ENCODE measurements around the gene GAS7. TPM values are rescaled to one million over a fixed set of nuclear protein-coding genes. Genes with fewer than 3 reads are reported as not detected.

Gene GAS7
- total and polyA plus RNA-seq, 9 of the 15 experiments (the other 6 are each of a cell fraction or from before 2014, with no cell fraction given): 0.11 to 0.33 TPM; not detected in 7

DNA sequence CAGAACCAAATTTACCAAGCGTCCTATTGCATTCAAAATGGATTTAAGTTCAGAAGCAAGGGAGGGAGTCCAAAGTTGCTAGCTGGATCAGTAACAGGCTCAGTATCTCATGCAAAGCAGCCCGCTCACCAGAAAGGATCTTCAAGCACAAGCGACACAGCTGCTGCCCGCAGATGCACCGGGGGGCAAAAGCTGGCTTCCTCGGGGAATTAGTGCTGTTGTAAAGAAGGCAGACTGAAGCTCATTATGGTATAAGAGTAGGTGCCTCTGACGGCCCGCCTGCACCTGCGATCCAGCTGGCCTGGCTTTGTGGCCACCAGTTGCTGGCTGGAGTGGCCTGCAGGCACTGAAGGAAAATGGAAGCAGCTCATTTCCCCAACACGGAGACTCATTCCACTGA is 165.0 kb downstream of the GAS7 start:
- H3K9me1 ChIP-seq (ENCODE audit: control insufficient read depth, insufficient read depth, low read length): no peaks in the 10 kb centered on the region
- FAIRE-seq: no peak
- intact Hi-C loops (cut with micrococcal nuclease) (no loop called here), in situ Hi-C loops (cut with MboI) (no loop called here)
- H3K4me2 ChIP-seq (ENCODE audit: insufficient read depth, low read length): no peak overlapping the region
- ATAC-seq: no peak
- H3K36me3 ChIP-seq (ENCODE audit: control insufficient read depth, insufficient read depth, low read length): no peaks in the 10 kb centered on the region
- DNase-seq (ENCODE audit: extremely low read depth in 1 of 4, low spot score in 3 of 4): no peak
- no peak overlapping the region for H3K4me3 ChIP-seq
- no peak for TF ChIP-seq JUN (IDR thresholded peaks at IDR 0.05; ENCODE audit: borderline replicate concordance, low read depth, low read length)
- TF ChIP-seq JUN (CRISPR knock-in tag; IDR thresholded peaks at IDR 0.05; ENCODE audit: borderline replicate concordance): no peak
- TF ChIP-seq ESRRB (CRISPR knock-in tag; IDR thresholded peaks at IDR 0.05; ENCODE audit: borderline replicate concordance): no peak
- TF ChIP-seq MCM7 (IDR thresholded peaks at IDR 0.05): no peak
- TF ChIP-seq, protein P1, sequence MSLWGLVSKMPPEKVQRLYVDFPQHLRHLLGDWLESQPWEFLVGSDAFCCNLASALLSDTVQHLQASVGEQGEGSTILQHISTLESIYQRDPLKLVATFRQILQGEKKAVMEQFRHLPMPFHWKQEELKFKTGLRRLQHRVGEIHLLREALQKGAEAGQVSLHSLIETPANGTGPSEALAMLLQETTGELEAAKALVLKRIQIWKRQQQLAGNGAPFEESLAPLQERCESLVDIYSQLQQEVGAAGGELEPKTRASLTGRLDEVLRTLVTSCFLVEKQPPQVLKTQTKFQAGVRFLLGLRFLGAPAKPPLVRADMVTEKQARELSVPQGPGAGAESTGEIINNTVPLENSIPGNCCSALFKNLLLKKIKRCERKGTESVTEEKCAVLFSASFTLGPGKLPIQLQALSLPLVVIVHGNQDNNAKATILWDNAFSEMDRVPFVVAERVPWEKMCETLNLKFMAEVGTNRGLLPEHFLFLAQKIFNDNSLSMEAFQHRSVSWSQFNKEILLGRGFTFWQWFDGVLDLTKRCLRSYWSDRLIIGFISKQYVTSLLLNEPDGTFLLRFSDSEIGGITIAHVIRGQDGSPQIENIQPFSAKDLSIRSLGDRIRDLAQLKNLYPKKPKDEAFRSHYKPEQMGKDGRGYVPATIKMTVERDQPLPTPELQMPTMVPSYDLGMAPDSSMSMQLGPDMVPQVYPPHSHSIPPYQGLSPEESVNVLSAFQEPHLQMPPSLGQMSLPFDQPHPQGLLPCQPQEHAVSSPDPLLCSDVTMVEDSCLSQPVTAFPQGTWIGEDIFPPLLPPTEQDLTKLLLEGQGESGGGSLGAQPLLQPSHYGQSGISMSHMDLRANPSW (CRISPR knock-in tag; IDR thresholded peaks at IDR 0.05): no peak
- no peak for TF ChIP-seq SPI1 (IDR thresholded peaks at IDR 0.05; ENCODE audit: borderline replicate concordance, low read depth, low read length)
- TF ChIP-seq ZNF785 (CRISPR knock-in tag; IDR thresholded peaks at IDR 0.05): no peak
- H3K9me3 ChIP-seq (replicated peaks; ENCODE audit: control insufficient read depth, insufficient read depth, low read depth, low read length): no peaks in the 10 kb centered on the region
- POLR2A ChIA-PET: no interaction called here
- CTCF ChIA-PET (ENCODE audit: low intra/inter-chr PET ratio): no interaction called here
- 2% methylated on average over 10 of the region's 10 CpGs for WGBS (ENCODE audit: insufficient coverage, low coverage, missing lambda C conversion rate)
- BruUV-seq (replicated peaks): no TSS peak
- no peak overlapping the region for H3K9ac ChIP-seq (ENCODE audit: insufficient read depth in 1 of 2, low read depth in 2 of 2, low read length in 2 of 2)
- no peak overlapping the region for H3K27ac ChIP-seq (ENCODE audit: extremely low read depth, low read depth, low read length)
- peaks cover 0 to 18% of the 10 kb centered on the region in 2 experiments; a peak in 1 of 5 replicates for H3K27me3 ChIP-seq (ENCODE audit: control insufficient read depth in 2 of 2, insufficient read depth in 2 of 2, low read length in 2 of 2)
- no peaks in the 10 kb centered on the region for H4K20me1 ChIP-seq (replicated peaks; ENCODE audit: control insufficient read depth, insufficient read depth, low read length)
- no peaks in the 10 kb centered on the region for H3K4me1 ChIP-seq (replicated peaks in 1 of 2; ENCODE audit: control insufficient read depth in 2 of 2, insufficient read depth in 2 of 2, low read length in 2 of 2)
- no peaks in the 10 kb centered on the region for H3K79me2 ChIP-seq (ENCODE audit: control insufficient read depth, insufficient read depth, low read length)
- H2AFZ ChIP-seq (ENCODE audit: low read depth, low read length): no peak overlapping the region
